Caco-2 (cell line): ENCODE data around the gene MOGAT1. TPM values are rescaled to one million over a fixed set of nuclear protein-coding genes. Genes with fewer than 3 reads are reported as not detected.

Experiments used
- BruUV-seq: library from RNA; stranded (reverse); fragments of 400-500 nt; replicated peaks from 2 replicates; lab custom pipeline; 2021; lab: Mats Ljungman, UMichigan
- CTCF ChIA-PET: fragments of 300-600 bp; sonication (Branson Sonifier 250); formaldehyde crosslinking; loops from one replicate; lab custom pipeline; 2022; ENCODE audit warnings: antibody characterized with exemption; lab: Charles Lee
- POLR2A ChIA-PET: fragments of 300-600 bp; sonication (Branson Sonifier 250); formaldehyde crosslinking; loops from one replicate; lab custom pipeline; 2022; ENCODE audit warnings: antibody characterized with exemption; lab: Charles Lee
- DNase-seq, 2 experiments: peaks; one replicate each; pipeline versions ENCODE4 v3.0.0 to v3.0.0-alpha.2; 2020 to 2022
- H3K27me3 ChIP-seq: replicated peaks from 2 replicates; pipeline ENCODE4 v1.6.0; 2011; ENCODE audit warnings: low read length; ENCODE audit not compliant: control insufficient read depth, insufficient read depth
- H3K36me3 ChIP-seq: 2 replicates; pipeline ENCODE4 v1.5.1; 2011; ENCODE audit warnings: low read length; ENCODE audit not compliant: control insufficient read depth, insufficient read depth
- H3K4me1 ChIP-seq: fragments of 250-450 bp; sonication (Bioruptor Pico); 2 replicates; pipeline ENCODE4 v1.5.1; 2020; ENCODE audit warnings: mild to moderate bottlenecking
- H3K4me3 ChIP-seq: 2 replicates; pipeline ENCODE4 v1.5.1; 2011; ENCODE audit warnings: low read depth, mild to moderate bottlenecking, control low read depth, low read length
- H3K9me3 ChIP-seq: fragments of 250-450 bp; sonication (Bioruptor Pico); 2 replicates; pipeline ENCODE4 v1.5.1; 2020; ENCODE audit warnings: mild to moderate bottlenecking, moderate library complexity
- H3K27ac Mint-ChIP-seq: one replicate; pipeline ENCODE4 v1.8.0; 2022; ENCODE audit warnings: mixed read lengths; ENCODE audit not compliant: unreplicated experiment
- H3K27me3 Mint-ChIP-seq: one replicate; pipeline ENCODE4 v1.8.0; 2022; ENCODE audit warnings: mixed read lengths; ENCODE audit not compliant: insufficient read depth, unreplicated experiment
- H3K36me3 Mint-ChIP-seq: one replicate; pipeline ENCODE4 v1.8.0; 2022; ENCODE audit warnings: mild to moderate bottlenecking, mixed read lengths; ENCODE audit not compliant: insufficient read depth, unreplicated experiment
- H3K4me1 Mint-ChIP-seq: one replicate; pipeline ENCODE4 v1.8.0; 2022; ENCODE audit warnings: low read depth, mixed read lengths; ENCODE audit not compliant: unreplicated experiment
- H3K4me3 Mint-ChIP-seq: one replicate; pipeline ENCODE4 v1.8.0; 2022; ENCODE audit warnings: mild to moderate bottlenecking, moderate library complexity, mixed read lengths; ENCODE audit not compliant: unreplicated experiment
- H3K9me3 Mint-ChIP-seq: one replicate; pipeline ENCODE4 v1.8.0; 2022; ENCODE audit warnings: mixed read lengths; ENCODE audit not compliant: unreplicated experiment
- CTCF ChIP-seq, 2 experiments: fragments of 200-600 bp in 1 of 2; IDR thresholded peaks; 1 replicate in 1 of 2; 2 replicates in 1 of 2; pipeline versions ENCODE4 v1.5.1 to v1.8.0; 2011 to 2022; ENCODE audit warnings: antibody characterized with exemption in 1 of 2, control low read depth in 1 of 2, inconsistent platforms in 1 of 2, low read depth in 1 of 2, low read length in 1 of 2, mild to moderate bottlenecking in 1 of 2, moderate library complexity in 1 of 2; ENCODE audit not compliant: insufficient read depth in 1 of 2, severe bottlenecking in 1 of 2, unreplicated experiment in 1 of 2
- intact Hi-C: fragments of 100-400 bp; cut with micrococcal nuclease; formaldehyde crosslinking; loops from one replicate; pipeline ENCODE4 v1.10.0; 2022; ENCODE audit not compliant: unreplicated experiment
- total RNA-seq: library from RNA; stranded (reverse); gene quantifications from 2 replicates; pipeline ENCODE4 v1.2.3, GENCODE V29; 2022

MOGAT1 gene
- total RNA-seq, 1 experiment from 2014 or later = not detected

- TF ChIP-seq CTCF (IDR thresholded peaks at IDR 0.05; ENCODE audit: insufficient read depth in 1 of 2, low read depth in 1 of 2, low read length in 1 of 2, severe bottlenecking in 1 of 2, unreplicated experiment in 1 of 2) = no peak
- H3K9me3 ChIP-seq = no peaks in the 10 kb centered on the region
- H3K4me3 ChIP-seq = no peak overlapping the region
- Mint-ChIP-seq H3K36me3 (no peaks in the 10 kb centered on the region), H3K9me3 (no peaks in the 10 kb centered on the region), H3K27me3 (no peaks in the 10 kb centered on the region), H3K27ac (no peak overlapping the region), H3K4me3 (no peak overlapping the region), H3K4me1 (peaks cover 23% of the 10 kb centered on the region)
- H3K27me3 ChIP-seq = no peaks in the 10 kb centered on the region
- no peak for DNase-seq
- H3K36me3 ChIP-seq = no peaks in the 10 kb centered on the region
- peaks cover 20% of the 10 kb centered on the region for H3K4me1 ChIP-seq
- ChIA-PET POLR2A (interaction anchor here (0.5 kb wide), 1 partner anchor 112 kb away, joined by 3 read pairs; no protein-coding TSS in a partner anchor), CTCF (interaction anchor here (0.6 to 1.7 kb wide), 4 partner anchors 43 to 173 kb away, joined by 3 to 7 read pairs (median 4); no protein-coding TSS in a partner anchor)
- no TSS peak for BruUV-seq
- intact Hi-C loops = no loop called here
Observed at GRCh38 chr2:222751821-222752719, 80.6 kb downstream of the MOGAT1 start.

DNA sequence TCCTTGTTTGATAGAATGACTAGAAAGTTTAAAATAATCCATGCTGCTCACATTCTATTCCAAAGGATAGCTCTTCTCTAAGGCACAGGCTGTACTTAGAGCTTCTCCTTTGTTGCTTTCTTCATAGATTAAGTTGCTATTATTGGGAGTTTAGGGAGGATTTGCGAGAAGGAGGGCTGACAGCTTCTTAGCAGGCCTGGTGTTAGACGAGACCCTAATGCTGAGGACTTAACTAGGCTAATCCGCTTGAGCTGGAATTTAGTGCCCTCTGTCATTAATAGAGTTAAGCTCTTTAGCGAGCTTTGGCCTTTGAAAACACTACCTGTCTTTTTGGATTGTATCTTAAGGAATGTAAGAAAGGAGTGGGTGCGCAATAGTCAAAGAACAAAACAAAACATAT is 81.3 kb downstream of the MOGAT1 start:
- no peaks in the 10 kb centered on the region for H3K27me3 Mint-ChIP-seq
- ChIA-PET CTCF (interaction anchor here (0.6 to 1.7 kb wide), 6 partner anchors 15 to 172 kb away, joined by 3 to 7 read pairs (median 4); no protein-coding TSS in a partner anchor), POLR2A (no interaction called here)
- no peak for DNase-seq
- no TSS peak for BruUV-seq
- H3K27me3 ChIP-seq = no peaks in the 10 kb centered on the region
- H3K27ac Mint-ChIP-seq = no peak overlapping the region
- peaks cover 26% of the 10 kb centered on the region for H3K4me1 Mint-ChIP-seq
- no peak overlapping the region for H3K4me3 Mint-ChIP-seq
- H3K4me1 ChIP-seq = peaks cover 24% of the 10 kb centered on the region
- H3K9me3 ChIP-seq = no peaks in the 10 kb centered on the region
- no peaks in the 10 kb centered on the region for H3K36me3 ChIP-seq
- no peaks in the 10 kb centered on the region for H3K9me3 Mint-ChIP-seq
- H3K36me3 Mint-ChIP-seq = no peaks in the 10 kb centered on the region
- no peak for TF ChIP-seq CTCF (IDR thresholded peaks at IDR 0.05; ENCODE audit: insufficient read depth in 1 of 2, low read depth in 1 of 2, low read length in 1 of 2, severe bottlenecking in 1 of 2, unreplicated experiment in 1 of 2)
- H3K4me3 ChIP-seq = no peak overlapping the region
- intact Hi-C loops = loop anchor here (1.0 kb wide), 2 partner anchors 42 to 44 kb away; no protein-coding TSS in a partner anchor

DNA sequence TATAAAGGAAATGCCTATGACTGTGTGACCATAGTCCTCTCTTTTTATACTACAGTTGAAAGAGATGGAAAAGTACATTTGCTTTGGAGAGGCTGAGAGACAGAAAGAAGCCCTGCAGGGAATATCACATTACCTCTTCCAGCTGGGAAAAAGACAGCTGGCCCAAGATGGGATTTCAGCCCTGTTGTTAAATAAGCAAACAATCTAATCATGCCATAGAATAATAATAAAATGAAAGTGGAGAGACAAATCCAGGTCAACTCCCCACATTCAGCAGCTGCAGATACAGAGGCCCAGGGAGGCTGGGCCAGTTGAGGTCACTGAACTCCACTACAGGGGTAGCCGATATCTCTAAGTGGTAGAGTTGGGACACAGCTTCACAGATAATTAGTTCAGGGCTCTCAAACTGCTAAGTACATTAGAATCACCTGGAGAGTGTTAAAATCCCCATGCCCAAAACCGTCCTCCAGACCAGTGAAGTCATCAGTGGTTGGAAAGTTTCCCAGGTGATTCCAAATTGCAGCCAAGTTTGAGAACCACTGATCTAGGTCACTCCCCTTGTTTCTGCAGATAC is 81.9 kb downstream of the MOGAT1 start:
- no TSS peak for BruUV-seq
- no peak for TF ChIP-seq CTCF (IDR thresholded peaks at IDR 0.05; ENCODE audit: insufficient read depth in 1 of 2, low read depth in 1 of 2, low read length in 1 of 2, severe bottlenecking in 1 of 2, unreplicated experiment in 1 of 2)
- no peak for DNase-seq
- POLR2A ChIA-PET = no interaction called here
- Mint-ChIP-seq H3K36me3 (no peaks in the 10 kb centered on the region), H3K9me3 (no peaks in the 10 kb centered on the region), H3K4me3 (no peak overlapping the region), H3K27ac (no peak overlapping the region), H3K4me1 (peaks cover 26% of the 10 kb centered on the region), H3K27me3 (no peaks in the 10 kb centered on the region)
- Histone ChIP-seq H3K4me1 (peaks cover 24% of the 10 kb centered on the region), H3K27me3 (no peaks in the 10 kb centered on the region), H3K36me3 (no peaks in the 10 kb centered on the region), H3K4me3 (no peak overlapping the region), H3K9me3 (no peaks in the 10 kb centered on the region)
- intact Hi-C loops = loop anchor here (1.0 kb wide), 2 partner anchors 43 kb away; no protein-coding TSS in a partner anchor
- CTCF ChIA-PET = interaction anchor here (0.7 to 1.7 kb wide), 6 partner anchors 14 to 150 kb away, joined by 3 to 5 read pairs (median 4); no protein-coding TSS in a partner anchor
